Spleen (tissue), 7 donors: Measurements from ENCODE around the gene TAF1B.

Experiments
- CTCF ChIP-seq, 11 experiments: fragments of 200-600 bp in 7 of 11; fragments of 450-650 bp in 4 of 11; sonication (generic) in 4 of 11; IDR thresholded peaks in 8 of 11; conservative IDR thresholded peaks in 3 of 11; 1 replicate in 7 of 11; 2 replicates in 4 of 11; pipeline versions ENCODE4 v1.4.0 to v1.8.0; 2016 to 2021; ENCODE audit warnings: antibody characterized with exemption in 11 of 11, inconsistent platforms in 4 of 11, mild to moderate bottlenecking in 1 of 11
- POLR2AphosphoS5 ChIP-seq, 3 donors: sonication (generic); formaldehyde crosslinking; IDR thresholded peaks; one replicate each; pipeline ENCODE4 v1.5.1; 2017; ENCODE audit warnings: antibody characterized with exemption in 3 of 3
- donor health status: DM: no; HTN: no; CAD: no; lungs with moderate emphysema.
- donor health status: DM: no; HTN: no; CAD: no.
- donor health status: DM: no; HTN: no; CAD: no.

DNA sequence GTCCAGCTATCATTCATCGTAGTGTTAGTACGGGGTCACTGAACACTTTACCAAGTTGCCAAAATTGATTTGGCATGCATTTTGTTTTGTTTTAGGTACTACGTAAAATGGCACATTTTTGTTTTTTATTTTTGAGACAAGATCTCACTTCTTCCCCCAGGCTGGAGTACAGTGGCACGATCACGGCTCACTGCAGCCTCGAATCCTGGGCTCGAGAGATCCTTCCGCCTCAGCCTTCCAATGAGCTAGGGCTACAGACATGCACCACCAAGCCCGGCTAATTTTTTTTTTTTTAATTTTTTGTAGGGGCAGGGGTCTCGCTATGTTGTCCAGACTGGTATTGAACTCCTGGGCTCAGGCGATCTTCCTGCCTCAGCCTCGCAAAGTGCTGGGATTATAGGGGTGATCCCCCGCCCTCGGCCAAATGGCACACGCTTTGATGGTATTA lies 786 bp downstream of the TAF1B start:
- TF ChIP-seq CTCF (IDR thresholded peaks at IDR 0.05 in 8 of 11, conservative IDR thresholded peaks at IDR 0.05 in 3 of 11) = no peak
- TF ChIP-seq POLR2AphosphoS5 (IDR thresholded peaks at IDR 0.05) = no peak
